OCI-LY7 (cell line): Measurements from ENCODE around the gene STPG4.

Source experiments
- CTCF ChIP-seq: fragments of 200-600 bp; sonication (generic); conservative IDR thresholded peaks from 2 replicates; pipeline ENCODE4 v1.5.1; 2014; ENCODE audit warnings: mild to moderate bottlenecking, antibody characterized with exemption, low read length, moderate library complexity, mixed read lengths
- EZH2phosphoT487 ChIP-seq: fragments of 200-600 bp; sonication (generic); IDR thresholded peaks from 2 replicates; pipeline ENCODE4 v1.6.1; 2018; ENCODE audit warnings: low read depth, borderline replicate concordance, mild to moderate bottlenecking, mixed run types, antibody characterized with exemption, low read length, moderate library complexity, mixed read lengths

- TF ChIP-seq CTCF, result no peak
- no peak for TF ChIP-seq EZH2phosphoT487
Measured at GRCh38 chr2:47038656-47039488, 116.2 kb downstream of the STPG4 start.
